ENCODE results near the gene ARHGAP32. TPM values are rescaled to one million over a fixed set of nuclear protein-coding genes. Genes with fewer than 3 reads are reported as not detected.
"Not testable (repeated sequence)": the region's sequence is repeated elsewhere in the genome, so short reads cannot be mapped to it uniquely, and the experiment has no call there.

The ARHGAP32 gene
- total RNA-seq, 2 experiments from 2014 or later: not detected

DNA sequence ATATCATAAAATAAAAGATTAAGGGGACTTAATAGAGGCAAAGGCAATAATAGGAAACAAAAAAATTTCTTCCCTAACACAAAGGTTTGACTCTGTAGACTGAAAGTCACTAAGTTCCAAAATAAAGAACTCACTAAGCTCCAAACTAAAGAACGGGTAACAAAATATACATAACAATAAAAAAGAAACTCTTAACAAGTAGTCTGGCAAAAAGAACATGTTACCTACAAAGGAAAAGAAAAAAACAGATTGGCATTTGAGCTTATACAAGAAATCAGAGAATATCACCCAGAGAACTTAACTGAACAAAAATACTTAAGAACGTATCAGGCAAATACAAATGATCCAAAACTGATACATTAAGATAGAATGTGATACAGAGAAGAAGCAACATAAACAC is 7.5 kb downstream of the ARHGAP32 start:
- Histone ChIP-seq H3K9me2 (ENCODE audit: insufficient read depth, low read length) (no peaks in the 10 kb centered on the region), H3K4me2 (ENCODE audit: low read length) (no peak overlapping the region), H3K4me3 (ENCODE audit: low read depth, low read length, poor library complexity, severe bottlenecking) (no peak overlapping the region), H3K79me2 (ENCODE audit: insufficient read depth, low read depth, low read length) (no peaks in the 10 kb centered on the region), H2AFZ (ENCODE audit: low read length) (no peak overlapping the region), H3K4me1 (ENCODE audit: insufficient read depth, low read length, poor library complexity, severe bottlenecking) (no peaks in the 10 kb centered on the region), H3K9me3 (ENCODE audit: low read length) (no peaks in the 10 kb centered on the region), H4K20me1 (ENCODE audit: insufficient read depth, low read length) (no peaks in the 10 kb centered on the region), H3K36me3 (ENCODE audit: insufficient read depth, low read length) (no peaks in the 10 kb centered on the region), H3K27ac (ENCODE audit: low read depth, low read length, poor library complexity, severe bottlenecking) (no peak overlapping the region)
- ChIA-PET CTCF (ENCODE audit: unreplicated experiment) (no interaction called here), POLR2A (no interaction called here)
- no peak for TF ChIP-seq EZH2phosphoT487 (IDR thresholded peaks at IDR 0.05; ENCODE audit: borderline replicate concordance, low read depth, low read length)
- DNase-seq (ENCODE audit: low spot score): no peak
- no TSS peak for BruUV-seq (replicated peaks)
- intact Hi-C loops (cut with micrococcal nuclease; ENCODE audit: unreplicated experiment): no loop called here

- no peak overlapping the region for H3K27ac ChIP-seq (ENCODE audit: low read depth, low read length, poor library complexity, severe bottlenecking)
- H3K9me3 ChIP-seq (ENCODE audit: low read length): no peaks in the 10 kb centered on the region
- no peaks in the 10 kb centered on the region for H3K79me2 ChIP-seq (ENCODE audit: insufficient read depth, low read depth, low read length)
- H3K4me2 ChIP-seq (ENCODE audit: low read length): no peak overlapping the region
- ChIA-PET CTCF (ENCODE audit: unreplicated experiment) (no interaction called here), POLR2A (no interaction called here)
- H3K4me1 ChIP-seq (ENCODE audit: insufficient read depth, low read length, poor library complexity, severe bottlenecking): no peaks in the 10 kb centered on the region
- H3K4me3 ChIP-seq (ENCODE audit: low read depth, low read length, poor library complexity, severe bottlenecking): no peak overlapping the region
- no TSS peak for BruUV-seq (replicated peaks)
- H2AFZ ChIP-seq (ENCODE audit: low read length): no peak overlapping the region
- TF ChIP-seq CTCF (conservative IDR thresholded peaks at IDR 0.05; ENCODE audit: low read length): no peak
- no peak for TF ChIP-seq EZH2phosphoT487 (IDR thresholded peaks at IDR 0.05; ENCODE audit: borderline replicate concordance, low read depth, low read length)
- no peaks in the 10 kb centered on the region for H3K9me2 ChIP-seq (ENCODE audit: insufficient read depth, low read length)
- no peaks in the 10 kb centered on the region for H4K20me1 ChIP-seq (ENCODE audit: insufficient read depth, low read length)
- DNase-seq (ENCODE audit: low spot score): no peak
- intact Hi-C loops (cut with micrococcal nuclease; ENCODE audit: unreplicated experiment): no loop called here
- no peaks in the 10 kb centered on the region for H3K36me3 ChIP-seq (ENCODE audit: insufficient read depth, low read length)
These were observed 24.8 kb downstream of the ARHGAP32 start for GRCh38 chr11:129167315-129167714.

GRCh38 chr11:129163714-129164164 is 28.4 kb downstream of the ARHGAP32 start:
- Histone ChIP-seq H4K20me1 (ENCODE audit: insufficient read depth, low read length) (no peaks in the 10 kb centered on the region), H3K27ac (ENCODE audit: low read depth, low read length, poor library complexity, severe bottlenecking) (no peak overlapping the region), H3K4me3 (ENCODE audit: low read depth, low read length, poor library complexity, severe bottlenecking) (no peak overlapping the region), H3K9me2 (ENCODE audit: insufficient read depth, low read length) (no peaks in the 10 kb centered on the region), H3K4me1 (ENCODE audit: insufficient read depth, low read length, poor library complexity, severe bottlenecking) (no peaks in the 10 kb centered on the region), H3K79me2 (ENCODE audit: insufficient read depth, low read depth, low read length) (no peaks in the 10 kb centered on the region), H3K4me2 (ENCODE audit: low read length) (no peak overlapping the region), H3K36me3 (ENCODE audit: insufficient read depth, low read length) (no peaks in the 10 kb centered on the region), H2AFZ (ENCODE audit: low read length) (no peak overlapping the region), H3K9me3 (ENCODE audit: low read length) (no peaks in the 10 kb centered on the region)
- ChIA-PET CTCF (ENCODE audit: unreplicated experiment) (no interaction called here), POLR2A (no interaction called here)
- no peak for TF ChIP-seq EZH2phosphoT487 (IDR thresholded peaks at IDR 0.05; ENCODE audit: borderline replicate concordance, low read depth, low read length)
- TF ChIP-seq CTCF (conservative IDR thresholded peaks at IDR 0.05; ENCODE audit: low read length): no peak
- DNase-seq (ENCODE audit: low spot score): no peak
- intact Hi-C loops (cut with micrococcal nuclease; ENCODE audit: unreplicated experiment): no loop called here
- no TSS peak for BruUV-seq (replicated peaks)

GRCh38 chr11:129157080-129157479 is 35.0 kb downstream of the ARHGAP32 start:
- DNase-seq (ENCODE audit: low spot score); intact Hi-C loops (cut with micrococcal nuclease; ENCODE audit: unreplicated experiment); POLR2A ChIA-PET; H3K79me2 ChIP-seq (ENCODE audit: insufficient read depth, low read depth, low read length); H3K4me2 ChIP-seq (ENCODE audit: low read length); H3K4me3 ChIP-seq (ENCODE audit: low read depth, low read length, poor library complexity, severe bottlenecking); H3K27ac ChIP-seq (ENCODE audit: low read depth, low read length, poor library complexity, severe bottlenecking); H3K9me3 ChIP-seq (ENCODE audit: low read length); H3K36me3 ChIP-seq (ENCODE audit: insufficient read depth, low read length); H4K20me1 ChIP-seq (ENCODE audit: insufficient read depth, low read length); H2AFZ ChIP-seq (ENCODE audit: low read length); CTCF ChIA-PET (ENCODE audit: unreplicated experiment); H3K4me1 ChIP-seq (ENCODE audit: insufficient read depth, low read length, poor library complexity, severe bottlenecking); BruUV-seq (replicated peaks); H3K9me2 ChIP-seq (ENCODE audit: insufficient read depth, low read length): not testable (repeated sequence)
